ENCODE measurements around the gene NCR1.
"Not testable (repeated sequence)": the region's sequence is repeated elsewhere in the genome, so short reads cannot be mapped to it uniquely, and the experiment has no call there.

Gene NCR1

DNA sequence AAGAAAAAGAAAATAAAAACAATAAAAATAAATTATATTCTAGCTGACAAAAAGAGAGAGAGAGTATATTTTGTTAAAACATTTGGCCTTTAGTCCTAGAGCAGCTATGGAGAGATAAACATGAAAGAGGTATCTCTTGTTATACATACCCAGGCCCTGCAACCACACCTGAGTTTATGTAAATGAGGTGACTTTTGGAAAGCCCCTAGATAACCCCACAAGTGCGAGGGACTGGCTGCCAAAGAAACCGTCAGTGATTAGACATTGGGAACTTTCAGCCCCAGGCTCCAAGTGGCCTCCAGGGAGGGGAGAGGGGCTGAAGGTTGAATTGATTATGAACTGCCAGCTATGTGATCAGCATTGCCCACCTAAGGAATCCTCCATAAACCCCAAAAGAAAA lies 43.5 kb downstream of the NCR1 start:
- TF ChIP-seq, protein P1, sequence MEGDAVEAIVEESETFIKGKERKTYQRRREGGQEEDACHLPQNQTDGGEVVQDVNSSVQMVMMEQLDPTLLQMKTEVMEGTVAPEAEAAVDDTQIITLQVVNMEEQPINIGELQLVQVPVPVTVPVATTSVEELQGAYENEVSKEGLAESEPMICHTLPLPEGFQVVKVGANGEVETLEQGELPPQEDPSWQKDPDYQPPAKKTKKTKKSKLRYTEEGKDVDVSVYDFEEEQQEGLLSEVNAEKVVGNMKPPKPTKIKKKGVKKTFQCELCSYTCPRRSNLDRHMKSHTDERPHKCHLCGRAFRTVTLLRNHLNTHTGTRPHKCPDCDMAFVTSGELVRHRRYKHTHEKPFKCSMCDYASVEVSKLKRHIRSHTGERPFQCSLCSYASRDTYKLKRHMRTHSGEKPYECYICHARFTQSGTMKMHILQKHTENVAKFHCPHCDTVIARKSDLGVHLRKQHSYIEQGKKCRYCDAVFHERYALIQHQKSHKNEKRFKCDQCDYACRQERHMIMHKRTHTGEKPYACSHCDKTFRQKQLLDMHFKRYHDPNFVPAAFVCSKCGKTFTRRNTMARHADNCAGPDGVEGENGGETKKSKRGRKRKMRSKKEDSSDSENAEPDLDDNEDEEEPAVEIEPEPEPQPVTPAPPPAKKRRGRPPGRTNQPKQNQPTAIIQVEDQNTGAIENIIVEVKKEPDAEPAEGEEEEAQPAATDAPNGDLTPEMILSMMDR (IDR thresholded peaks at IDR 0.05; ENCODE audit: low read depth, low read length), result no peak
- H3K4me3 ChIP-seq (ENCODE audit: low read depth, low read length), result no peak overlapping the region

DNA sequence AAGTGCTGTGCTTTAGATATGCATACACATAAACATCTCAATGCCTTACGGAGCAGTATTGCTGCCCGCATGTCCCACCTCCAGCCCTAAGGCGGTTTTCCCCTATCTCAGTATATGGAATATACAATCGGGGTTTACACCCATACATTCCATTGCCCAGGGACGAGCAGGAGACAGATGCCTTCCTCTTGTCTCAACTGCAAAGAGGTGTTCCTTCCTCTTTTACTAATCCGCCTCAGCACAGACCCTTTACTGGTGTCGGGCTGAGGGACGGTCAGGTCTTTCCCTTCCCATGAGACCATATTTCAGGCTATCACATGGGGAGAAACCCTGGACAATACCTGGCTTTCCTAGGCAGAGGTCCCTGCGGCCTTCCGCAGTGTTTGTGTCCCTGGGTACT lies 44.6 kb downstream of the NCR1 start:
- H3K4me3 ChIP-seq (ENCODE audit: low read depth, low read length), result not testable (repeated sequence)

DNA sequence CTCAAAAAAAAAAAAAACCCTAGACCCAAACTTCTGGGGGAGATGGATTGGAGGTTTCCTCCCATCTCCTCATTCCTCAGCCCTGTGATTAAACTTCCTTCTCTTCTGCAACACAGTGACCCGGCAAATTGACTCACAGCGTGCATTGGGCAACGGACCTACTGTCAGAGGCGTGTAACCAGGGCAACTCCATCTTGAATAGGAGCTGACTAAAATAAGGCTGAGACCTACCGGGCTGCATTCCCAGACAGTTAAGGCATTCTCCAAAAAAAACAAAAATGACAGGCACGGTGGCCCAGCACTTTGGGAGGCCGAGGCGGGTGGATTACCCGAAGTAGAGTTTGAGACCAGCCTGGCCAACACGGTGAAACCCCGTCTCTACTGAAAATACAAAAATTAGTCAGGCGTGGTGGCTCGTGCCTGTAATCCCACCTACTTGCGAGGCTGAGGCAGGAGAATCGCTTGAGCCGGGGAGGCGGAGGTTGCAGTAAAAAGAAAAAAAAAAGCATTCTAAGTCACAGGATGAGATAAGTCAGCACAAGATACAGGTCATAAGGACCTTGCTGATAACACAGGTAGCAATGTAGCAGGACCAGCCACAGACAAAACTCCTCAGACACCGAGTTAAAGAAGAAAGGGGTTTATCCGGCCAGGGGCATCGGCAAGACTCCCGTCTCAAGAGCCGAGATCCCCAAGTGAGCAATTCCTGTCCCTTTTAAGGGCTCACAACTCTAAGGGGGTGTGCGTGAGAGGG lies 46.8 kb downstream of the NCR1 start:
- TF ChIP-seq, protein P1 (IDR thresholded peaks at IDR 0.05; ENCODE audit: low read depth, low read length), result no peak
- no peak overlapping the region for H3K4me3 ChIP-seq (ENCODE audit: low read depth, low read length)

DNA sequence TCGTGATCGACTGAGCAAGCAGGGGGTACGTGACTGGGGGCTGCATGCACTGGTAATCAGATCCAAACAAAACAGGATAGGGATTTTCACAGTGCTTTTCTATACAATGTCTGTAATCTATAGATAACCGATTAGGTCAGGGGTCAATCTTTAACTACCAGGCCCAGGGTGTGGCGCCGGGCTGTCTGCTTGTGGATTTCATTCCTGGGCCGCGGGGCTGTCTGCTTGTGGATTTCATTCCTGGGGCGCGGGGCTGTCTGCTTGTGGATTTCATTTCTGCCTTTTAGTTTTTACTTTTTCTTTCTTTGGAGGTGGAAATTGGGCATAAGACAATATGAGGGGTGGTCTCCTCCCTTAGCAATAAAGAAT lies 47.4 kb downstream of the NCR1 start:
- H3K4me3 ChIP-seq (ENCODE audit: low read depth, low read length), result not testable (repeated sequence)

DNA sequence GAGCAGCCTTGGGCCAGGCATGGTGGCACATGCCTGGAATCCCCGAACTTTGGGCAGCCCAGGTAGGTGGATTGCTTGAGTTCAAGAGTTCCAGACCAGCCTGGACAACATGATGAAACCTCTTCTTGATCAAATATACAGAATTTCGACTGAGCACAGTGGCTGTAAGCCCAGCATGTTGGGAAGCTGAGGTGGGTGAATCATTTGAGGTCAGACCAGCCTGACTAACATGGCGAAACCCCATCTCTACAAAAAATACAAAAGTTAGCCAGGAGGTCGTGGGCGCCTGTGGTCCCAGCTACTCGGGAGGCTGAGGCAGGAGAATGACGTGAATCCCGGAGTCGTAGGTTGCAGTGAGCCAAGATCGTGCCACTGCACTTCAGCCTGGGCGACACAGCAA lies 49.4 kb downstream of the NCR1 start:
- H3K4me3 ChIP-seq (ENCODE audit: low read depth, low read length), result no peak overlapping the region
- TF ChIP-seq, protein P1 (IDR thresholded peaks at IDR 0.05; ENCODE audit: low read depth, low read length), result no peak

DNA sequence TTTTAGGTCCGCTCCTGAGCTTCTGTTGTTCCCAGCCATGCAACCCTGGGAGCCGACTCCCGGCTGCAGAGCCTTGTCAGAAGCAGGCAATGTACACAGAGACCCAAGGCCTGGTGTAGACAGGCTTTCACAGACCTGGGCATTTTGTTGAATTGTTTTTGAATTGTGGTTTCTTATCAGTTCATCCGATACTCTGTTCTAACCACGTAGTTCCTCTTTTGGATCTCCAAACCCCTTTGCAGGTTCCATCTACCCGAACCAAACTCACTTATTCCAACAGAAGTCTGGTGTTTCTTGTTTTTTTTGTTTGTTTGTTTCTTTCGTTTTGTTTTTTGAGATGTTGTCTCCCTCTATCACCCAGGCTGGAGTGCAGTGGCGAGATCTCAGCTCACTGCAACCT lies 53.9 kb downstream of the NCR1 start:
- no peak overlapping the region for H3K4me3 ChIP-seq (ENCODE audit: low read depth, low read length)
- TF ChIP-seq, protein P1 (IDR thresholded peaks at IDR 0.05; ENCODE audit: low read depth, low read length), result no peak

Data from WI38 (cell line).